Endometrial microvascular endothelial cells (primary cell): ENCODE measurements around the gene GABBR1. TPM values are rescaled to one million over a fixed set of nuclear protein-coding genes. Genes with fewer than 3 reads are reported as not detected.
"Not testable (repeated sequence)": the region's sequence is repeated elsewhere in the genome, so short reads cannot be mapped to it uniquely, and the experiment has no call there.

ENCODE experiments used
- in situ Hi-C: cut with HindIII; loops from 2 replicates; pipeline ENCODE4 v1.10.0; 2017; ENCODE audit warnings: low sequenced_read_pairs, low pct_unique_long_range_greater_than_20kb; ENCODE audit errors: inconsistent ontology term
- total RNA-seq: library from RNA; depleted of rRNA; stranded (reverse); fragments of >200 nt; gene quantifications from one replicate; pipeline ENCODE4 v1.2.3, GENCODE V29; 2015; ENCODE audit errors: inconsistent ontology term

The GABBR1 gene
- total RNA-seq: 6.7 TPM

GRCh38 chr6:29632789-29633533 lies at the start of gene GABBR1:
Gene GABBR1 (minus strand): TSS chr6:29633183. CDS start chr6:29632385, 798 bp downstream.
- in situ Hi-C loops: no loop called here

DNA sequence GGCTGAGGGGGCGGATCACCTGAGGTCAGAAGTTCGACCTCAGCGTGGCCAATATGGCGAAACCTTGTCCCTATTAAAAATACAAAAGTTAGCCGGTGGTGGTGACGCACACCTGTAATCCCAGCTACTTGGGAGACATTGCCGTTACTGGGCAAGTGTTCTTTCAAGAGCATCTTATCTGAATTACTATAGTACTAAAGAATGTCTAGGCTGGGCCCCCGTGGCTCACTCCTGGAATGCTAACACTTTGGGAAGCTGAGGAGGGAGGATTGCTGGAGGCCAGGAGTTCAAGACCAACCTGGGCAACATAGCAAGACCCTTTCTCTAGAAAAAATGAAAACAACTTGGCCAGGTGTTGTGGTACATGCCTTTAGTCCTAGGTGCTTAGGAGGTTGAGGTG lies 48.8 kb upstream of the GABBR1 start:
- in situ Hi-C loops: no loop called here

GRCh38 chr6:29680904-29681303 lies 47.9 kb upstream of the GABBR1 start, which contains the start of gene ZFP57:
Gene ZFP57 (minus strand): TSS chr6:29681152. CDS start chr6:29677003, 4,149 bp downstream.
- in situ Hi-C loops: no loop called here

- in situ Hi-C loops: no loop called here
Measured at GRCh38 chr6:29680416-29680815, 47.4 kb upstream of the GABBR1 start.

GRCh38 chr6:29679962-29680361 lies 47.0 kb upstream of the GABBR1 start:
- in situ Hi-C loops: no loop called here

DNA sequence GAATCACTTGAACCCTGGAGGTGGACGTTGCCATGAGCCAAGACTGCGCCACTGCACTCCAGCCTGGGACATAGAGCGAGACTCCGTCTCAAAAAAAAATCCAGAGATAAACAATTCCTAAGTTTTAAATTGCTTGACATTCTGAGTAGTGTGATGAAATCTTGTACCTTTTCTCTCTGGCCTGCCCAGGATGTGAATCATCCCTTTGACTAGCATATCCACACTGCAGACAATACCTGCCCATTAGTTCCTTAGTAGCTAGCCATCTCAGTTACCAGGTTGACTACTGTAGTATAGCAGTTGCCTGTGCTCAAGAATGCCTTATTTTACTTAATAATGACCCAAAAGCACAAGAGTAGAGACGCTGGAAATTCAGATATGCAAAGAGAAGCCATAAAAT lies 45.1 kb upstream of the GABBR1 start:
- in situ Hi-C loops: no loop called here

DNA sequence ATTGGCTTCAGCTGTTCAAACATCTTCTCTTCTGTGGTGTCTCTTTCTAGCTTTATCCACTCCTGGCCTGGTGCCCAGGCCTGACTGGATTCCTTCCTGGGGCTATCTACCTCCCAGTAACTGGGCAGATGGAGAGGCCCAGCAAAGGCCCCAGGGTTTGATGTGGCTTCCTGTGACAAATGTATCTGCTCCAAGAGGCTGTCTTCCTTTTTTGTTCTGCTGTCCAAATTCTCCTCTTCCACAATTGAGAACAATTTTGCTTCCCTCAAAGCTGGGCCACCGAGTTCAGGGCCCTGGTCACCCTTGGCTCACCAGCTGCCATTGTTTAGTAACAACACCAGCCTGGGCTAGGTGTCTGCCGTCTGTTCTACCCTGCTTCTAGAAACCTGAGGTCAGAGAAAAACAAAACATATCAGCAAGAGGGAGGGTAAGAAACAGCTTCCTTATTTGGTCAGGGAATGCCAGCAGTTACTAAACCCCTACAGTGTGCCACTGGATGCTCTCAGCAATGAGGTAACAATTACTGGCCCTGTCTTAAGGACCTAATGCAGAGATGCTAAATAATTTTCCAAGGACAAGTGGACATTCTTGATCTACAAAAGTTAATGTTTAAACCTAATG lies 44.1 kb upstream of the GABBR1 start:
- in situ Hi-C loops: no loop called here

DNA sequence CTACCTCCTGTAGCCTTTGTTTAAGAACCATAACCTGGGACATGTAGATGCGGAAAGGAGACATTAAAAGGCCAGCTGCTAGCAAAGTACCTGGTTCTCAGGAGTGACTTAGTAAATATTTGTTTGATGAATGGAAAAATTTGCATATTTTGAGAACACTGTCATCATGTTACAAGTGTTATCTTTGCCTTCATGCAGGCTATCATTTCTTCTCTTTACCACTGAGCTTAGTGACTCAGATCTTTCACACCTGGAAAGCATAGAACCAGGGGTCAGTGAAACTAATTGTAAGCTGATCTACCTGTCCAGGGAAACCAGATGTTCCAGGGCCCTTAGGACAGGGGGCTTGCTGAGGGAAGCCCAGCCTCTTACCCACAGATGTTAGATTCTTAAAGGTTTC lies 42.6 kb upstream of the GABBR1 start:
- in situ Hi-C loops: no loop called here

DNA sequence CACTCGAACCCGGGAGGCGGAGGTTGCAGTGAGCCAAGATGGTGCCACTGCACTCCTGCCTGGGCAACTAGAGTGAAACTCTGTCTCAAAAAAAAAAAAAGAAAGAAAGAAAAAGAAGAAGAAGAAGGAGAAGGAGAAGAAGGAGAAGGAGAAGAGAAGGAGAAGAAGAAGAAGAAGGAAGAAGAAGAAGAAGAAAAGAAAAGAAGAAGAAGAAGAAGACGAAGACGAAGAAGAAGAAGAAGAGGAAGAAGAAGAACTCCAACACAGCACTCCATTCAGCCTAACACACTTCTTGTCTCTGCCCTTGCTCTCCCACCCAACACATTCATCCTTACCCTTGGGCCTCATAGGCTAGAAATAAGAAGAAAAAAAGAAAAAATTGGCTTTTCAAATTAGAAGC lies 41.0 kb upstream of the GABBR1 start:
- in situ Hi-C loops: no loop called here

DNA sequence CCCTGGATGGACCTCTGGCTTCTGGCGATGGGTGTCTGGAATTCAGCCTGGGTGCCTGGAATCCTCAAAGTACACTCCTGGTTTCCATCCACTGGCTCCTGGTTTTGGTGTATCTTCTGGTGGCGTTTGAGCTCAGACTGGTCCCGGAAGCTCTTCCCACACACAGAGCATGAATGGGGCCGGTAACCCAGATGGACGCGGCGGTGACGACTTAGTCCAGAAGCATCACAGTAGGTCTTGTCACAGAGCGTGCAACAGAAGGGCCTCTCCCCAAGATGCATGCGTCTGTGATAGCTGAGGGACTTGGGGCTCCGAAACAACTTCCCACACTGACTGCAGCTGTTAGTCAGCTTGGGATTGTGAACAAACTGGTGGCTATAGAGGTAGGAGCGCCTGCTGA lies 40.2 kb upstream of the GABBR1 start:
- in situ Hi-C loops: no loop called here

DNA sequence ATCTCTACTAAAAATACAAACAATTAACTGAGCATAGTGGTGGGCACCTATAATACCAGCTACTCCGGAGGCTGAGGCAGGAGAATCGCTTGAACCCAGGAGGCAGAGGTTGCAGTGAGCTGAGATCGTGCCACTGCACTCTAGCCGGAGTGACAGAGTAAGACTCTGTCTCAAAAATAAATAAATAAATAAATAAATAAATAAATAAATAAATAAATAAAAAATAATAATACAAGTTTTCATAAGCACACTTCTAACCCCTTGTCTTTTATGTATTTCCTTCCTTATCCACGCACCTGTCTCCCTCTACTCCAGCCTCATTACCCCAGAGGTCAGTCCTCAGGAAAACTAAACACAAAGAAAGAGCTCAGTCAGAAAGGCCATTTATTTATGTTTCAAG lies 39.1 kb upstream of the GABBR1 start:
- in situ Hi-C loops: not testable (repeated sequence)

DNA sequence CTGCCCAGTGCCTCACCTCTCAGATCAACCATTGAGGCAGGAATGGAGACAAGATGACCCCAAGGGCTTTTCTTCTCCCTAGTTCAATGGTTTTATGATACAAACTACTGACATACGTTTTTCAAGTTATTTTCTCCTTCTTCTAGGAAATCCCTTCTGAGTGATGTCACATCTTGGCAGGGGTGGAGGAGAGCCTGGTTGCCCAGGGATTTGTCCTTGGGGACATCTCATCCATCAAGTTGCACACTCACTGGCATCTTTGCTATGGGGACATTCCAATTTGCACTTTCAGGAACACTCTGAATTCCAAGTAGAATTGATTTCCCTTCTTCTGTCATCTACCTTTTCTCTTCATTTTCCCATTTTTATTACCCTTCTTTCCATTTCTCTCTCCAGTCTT lies 38.0 kb upstream of the GABBR1 start:
- in situ Hi-C loops: no loop called here

GRCh38 chr6:29667158-29667557 lies 34.2 kb upstream of the GABBR1 start:
- in situ Hi-C loops: no loop called here

DNA sequence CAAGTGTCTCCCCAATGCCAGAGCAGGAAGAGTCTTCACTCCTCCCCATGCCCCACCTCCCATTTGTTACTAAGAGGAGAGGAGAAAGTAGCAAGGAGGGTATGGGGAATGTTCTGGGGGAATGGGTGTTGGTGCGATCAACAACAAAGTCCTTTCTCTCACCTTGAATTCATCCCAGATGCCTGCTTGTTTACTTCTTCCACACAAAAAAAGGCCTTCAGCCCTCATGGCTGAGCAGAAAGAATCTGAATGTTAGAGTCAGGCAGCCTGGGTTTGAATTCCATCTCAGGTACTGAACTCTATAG lies 33.8 kb upstream of the GABBR1 start:
- in situ Hi-C loops: no loop called here

- in situ Hi-C loops: no loop called here
Measured at GRCh38 chr6:29665942-29666825, 33.2 kb upstream of the GABBR1 start.

DNA sequence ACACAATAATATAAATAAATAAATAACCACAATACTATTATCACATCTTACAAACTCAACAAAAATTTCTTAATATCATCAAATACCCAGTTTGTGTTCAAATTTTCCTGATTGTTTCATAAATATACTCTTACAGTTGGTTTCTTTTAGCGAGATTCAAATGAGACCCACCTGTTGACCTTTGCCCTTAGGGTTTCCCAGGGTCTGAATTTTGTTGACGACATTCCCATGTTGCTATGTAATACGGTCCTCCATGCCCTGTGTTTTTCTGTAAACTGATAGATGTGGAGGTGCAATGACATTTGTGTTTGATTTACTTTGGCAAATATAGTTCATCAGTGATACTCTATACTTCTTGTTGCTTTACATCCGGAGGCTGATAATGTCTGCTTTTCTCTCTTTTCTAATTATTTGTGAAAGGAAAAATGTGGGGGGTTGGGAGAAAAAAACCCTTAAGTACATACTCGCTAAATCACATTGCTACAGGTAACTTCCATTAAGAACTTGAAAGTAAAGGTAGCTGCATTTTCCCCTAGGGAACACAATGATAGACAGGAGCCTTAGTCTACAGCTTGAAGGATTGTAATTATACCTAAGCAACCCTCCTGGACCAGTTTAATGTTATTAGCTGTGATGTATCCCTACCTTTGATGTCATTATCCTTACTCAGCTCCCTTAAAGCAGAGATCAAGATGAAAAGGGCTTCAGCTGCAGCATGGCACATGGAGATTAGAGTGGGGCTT lies 30.5 kb upstream of the GABBR1 start:
- in situ Hi-C loops: no loop called here

- in situ Hi-C loops: not testable (repeated sequence)
Measured at GRCh38 chr6:29661502-29662141, 28.6 kb upstream of the GABBR1 start.

DNA sequence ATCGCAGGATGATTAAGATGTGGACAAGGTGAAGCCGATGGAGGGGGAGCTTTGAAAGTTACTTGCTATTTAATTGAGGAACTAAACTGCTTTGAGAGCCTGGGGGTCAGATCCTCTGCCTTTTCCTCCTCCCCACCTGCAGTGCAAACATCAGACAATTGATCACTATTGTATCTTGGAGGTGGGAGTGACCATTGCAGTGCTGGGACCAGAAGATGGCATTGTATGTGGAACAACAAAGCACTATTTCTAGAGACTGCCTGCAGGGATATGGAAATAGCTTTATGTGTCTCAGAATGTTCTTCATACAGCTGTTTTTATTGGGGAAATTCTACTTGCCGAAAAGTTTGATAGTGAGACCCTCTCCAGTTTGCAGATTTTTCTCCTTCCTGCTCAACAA lies 28.1 kb upstream of the GABBR1 start:
- in situ Hi-C loops: no loop called here

DNA sequence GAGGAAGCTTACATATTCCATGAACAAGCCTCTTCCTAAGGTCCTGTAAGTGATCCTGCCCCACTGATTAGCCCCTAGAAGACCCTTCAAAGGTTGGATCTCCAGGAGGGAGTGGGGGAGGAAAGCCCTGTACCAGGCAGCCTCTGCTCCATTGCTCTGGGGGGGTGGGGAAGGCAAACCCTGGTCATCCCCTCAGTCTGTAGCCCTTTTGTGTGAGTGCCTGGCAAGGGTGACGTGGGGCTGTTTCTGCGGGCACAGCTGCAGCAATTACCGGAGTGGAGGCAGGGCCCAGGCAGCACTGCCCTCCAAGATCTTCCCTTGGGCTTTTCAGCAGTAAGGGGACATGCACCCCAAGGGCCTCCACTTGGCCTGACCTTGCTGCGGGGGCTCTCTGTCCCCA lies 23.8 kb upstream of the GABBR1 start, which contains the start of gene MOG:
TSS of gene MOG (plus strand) at position 295 of the 400 bp plus-strand sequence. CDS start 118 bp downstream, outside the sequence.
- in situ Hi-C loops: no loop called here
